ENCODE results near the gene SULT1E1. TPM values are rescaled to one million over a fixed set of nuclear protein-coding genes. Genes with fewer than 3 reads are reported as not detected.

SULT1E1 gene
- total and polyA plus RNA-seq, 12 donors: not detected

GRCh38 chr4:69859140-69859685, 732 bp downstream of the SULT1E1 start:
- no peak overlapping the region for H3K4me3 ChIP-seq
- H3K27me3 ChIP-seq: no peaks in the 10 kb centered on the region
- DNase-seq: no peak
- no peaks in the 10 kb centered on the region for H3K9me3 ChIP-seq
- intact Hi-C loops (cut with DNase I): no loop called here
- H3K27ac ChIP-seq: no peak overlapping the region
- ATAC-seq: no peak
- TF ChIP-seq CTCF (IDR thresholded peaks at IDR 0.05): no peak
- H3K36me3 ChIP-seq: no peaks in the 10 kb centered on the region
- 96% methylated on average over 1 of the region's 1 CpG for WGBS, 2 donors
- H3K4me1 ChIP-seq: no peaks in the 10 kb centered on the region

- ATAC-seq: no peak
- intact Hi-C loops (cut with DNase I): no loop called here
- DNase-seq: no peak
- no peaks in the 10 kb centered on the region for H3K27me3 ChIP-seq
- H3K27ac ChIP-seq: no peak overlapping the region
- no peaks in the 10 kb centered on the region for H3K36me3 ChIP-seq
- no peak overlapping the region for H3K4me3 ChIP-seq
- no peaks in the 10 kb centered on the region for H3K4me1 ChIP-seq
- TF ChIP-seq CTCF (IDR thresholded peaks at IDR 0.05): no peak
- WGBS, 2 donors: 3 to 5% methylated on average over 1 of the region's 1 CpG
- no peaks in the 10 kb centered on the region for H3K9me3 ChIP-seq
Observed at GRCh38 chr4:69858690-69859089, 1.3 kb downstream of the SULT1E1 start.

- H3K27me3 ChIP-seq: no peaks in the 10 kb centered on the region
- H3K36me3 ChIP-seq: no peaks in the 10 kb centered on the region
- H3K4me1 ChIP-seq: no peaks in the 10 kb centered on the region
- no peak overlapping the region for H3K4me3 ChIP-seq
- TF ChIP-seq CTCF (IDR thresholded peaks at IDR 0.05): no peak
- no peak for DNase-seq
- peaks cover 0 to 4% (median 0%) of the 10 kb centered on the region in 11 donors for H3K9me3 ChIP-seq
- 82 to 84% methylated on average over 2 of the region's 2 CpGs for WGBS, 2 donors
- ATAC-seq: no peak
- intact Hi-C loops (cut with DNase I): no loop called here
- H3K27ac ChIP-seq: no peak overlapping the region
Observed at GRCh38 chr4:69855822-69856221, 4.1 kb downstream of the SULT1E1 start.

- Histone ChIP-seq H3K27me3 (no peaks in the 10 kb centered on the region), H3K27ac (no peak overlapping the region), H3K9me3 (peaks cover 0 to 4% (median 0%) of the 10 kb centered on the region in 11 donors), H3K4me3 (no peak overlapping the region), H3K36me3 (no peaks in the 10 kb centered on the region), H3K4me1 (no peaks in the 10 kb centered on the region)
- WGBS, 2 donors: 63 to 67% methylated on average over 1 of the region's 1 CpG
- ATAC-seq (no peak), DNase-seq (no peak)
- no peak for TF ChIP-seq CTCF (IDR thresholded peaks at IDR 0.05)
- intact Hi-C loops (cut with DNase I): no loop called here
Observed at GRCh38 chr4:69849969-69850368, 10.0 kb downstream of the SULT1E1 start.

Data from heart right ventricle (tissue), 16 donors.